Retinal pigment epithelial cell (primary cell): ENCODE data around the gene LHX2.

ENCODE experiments used
- DNase-seq: peaks from one replicate; pipeline ENCODE4 v3.0.0-alpha.2; 2010; ENCODE audit warnings: low read depth
- H3K4me3 ChIP-seq: 2 replicates; pipeline ENCODE4 v1.5.1; 2011; ENCODE audit warnings: mild to moderate bottlenecking, low read length, control low read depth, moderate library complexity
- TF ChIP-seq, protein P1 (sequence below): conservative IDR thresholded peaks from 2 replicates; pipeline ENCODE4 v1.5.1; 2011; ENCODE audit warnings: low read depth, low read length, control low read depth, inconsistent platforms

Gene LHX2

DNA sequence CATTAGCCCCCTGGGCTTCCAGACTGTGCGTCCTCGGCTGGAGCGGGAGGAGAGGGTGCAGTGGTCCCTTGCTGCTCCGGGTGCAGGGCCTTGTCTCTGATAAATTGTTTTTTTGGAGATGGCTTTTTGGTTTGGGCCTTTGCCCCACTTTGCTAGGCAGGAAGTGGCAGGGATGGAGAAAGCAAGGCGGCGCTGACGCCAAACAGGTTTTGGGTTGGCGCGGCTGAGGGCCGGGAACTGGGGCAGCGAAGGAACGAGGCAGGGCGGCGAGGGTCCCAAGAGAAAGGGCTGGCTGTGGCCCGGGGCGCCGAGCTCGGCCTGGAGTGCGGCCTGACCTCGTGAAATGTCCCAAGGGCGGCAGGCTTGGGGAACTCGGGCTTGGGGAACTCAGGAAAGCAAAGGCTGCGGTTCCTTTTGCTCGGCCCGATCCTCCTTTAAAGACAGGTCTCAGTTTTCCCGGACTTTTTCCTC lies 4.1 kb downstream of the LHX2 start:
- peak overlapping the region; percentile 97 for H3K4me3 ChIP-seq
- no peak for DNase-seq
- TF ChIP-seq, protein P1, sequence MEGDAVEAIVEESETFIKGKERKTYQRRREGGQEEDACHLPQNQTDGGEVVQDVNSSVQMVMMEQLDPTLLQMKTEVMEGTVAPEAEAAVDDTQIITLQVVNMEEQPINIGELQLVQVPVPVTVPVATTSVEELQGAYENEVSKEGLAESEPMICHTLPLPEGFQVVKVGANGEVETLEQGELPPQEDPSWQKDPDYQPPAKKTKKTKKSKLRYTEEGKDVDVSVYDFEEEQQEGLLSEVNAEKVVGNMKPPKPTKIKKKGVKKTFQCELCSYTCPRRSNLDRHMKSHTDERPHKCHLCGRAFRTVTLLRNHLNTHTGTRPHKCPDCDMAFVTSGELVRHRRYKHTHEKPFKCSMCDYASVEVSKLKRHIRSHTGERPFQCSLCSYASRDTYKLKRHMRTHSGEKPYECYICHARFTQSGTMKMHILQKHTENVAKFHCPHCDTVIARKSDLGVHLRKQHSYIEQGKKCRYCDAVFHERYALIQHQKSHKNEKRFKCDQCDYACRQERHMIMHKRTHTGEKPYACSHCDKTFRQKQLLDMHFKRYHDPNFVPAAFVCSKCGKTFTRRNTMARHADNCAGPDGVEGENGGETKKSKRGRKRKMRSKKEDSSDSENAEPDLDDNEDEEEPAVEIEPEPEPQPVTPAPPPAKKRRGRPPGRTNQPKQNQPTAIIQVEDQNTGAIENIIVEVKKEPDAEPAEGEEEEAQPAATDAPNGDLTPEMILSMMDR = no peak

DNA sequence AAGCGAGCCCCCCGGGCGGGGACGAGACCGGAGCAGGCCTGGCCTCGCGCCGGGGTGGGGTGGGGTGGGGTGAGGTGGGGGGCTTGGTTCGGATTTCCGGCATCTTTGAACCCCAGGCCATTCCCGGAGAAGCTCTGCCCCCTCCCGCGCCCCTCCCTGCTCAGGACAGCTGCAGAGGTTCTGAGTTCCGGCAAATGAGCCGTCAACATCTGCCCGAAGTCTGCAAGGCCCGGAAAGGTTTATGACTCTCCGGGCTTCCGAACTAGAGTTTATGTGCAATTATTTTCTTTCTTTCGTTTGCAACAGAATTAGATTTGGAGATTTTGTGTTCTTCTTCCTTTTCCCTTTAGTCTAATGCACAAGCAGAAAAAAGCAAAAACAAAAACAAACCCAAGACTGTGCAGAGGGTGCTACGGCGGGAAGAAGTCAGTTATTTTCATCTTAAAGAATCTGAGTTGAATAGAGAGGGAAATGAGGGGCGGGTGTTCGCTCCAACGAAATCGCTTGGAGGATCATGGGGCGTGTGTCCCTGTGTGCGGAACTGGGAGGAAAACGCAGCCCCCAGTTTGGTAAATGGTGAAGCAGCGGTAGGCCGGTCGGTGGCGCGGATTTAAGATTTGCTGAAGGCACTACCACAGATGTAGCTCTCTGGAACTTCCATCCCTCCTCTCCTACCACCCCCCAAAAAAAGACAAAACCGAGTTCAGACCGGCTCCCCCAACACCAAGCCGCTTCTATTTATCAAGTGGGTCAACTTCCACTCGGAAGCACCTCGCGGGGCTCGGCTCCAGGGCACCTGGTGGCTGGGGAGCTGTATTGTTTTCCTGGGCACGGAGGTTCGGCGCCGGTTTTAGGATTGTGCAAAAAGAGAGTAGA lies 4.8 kb downstream of the LHX2 start:
- peak overlapping the region; percentile 97 for H3K4me3 ChIP-seq
- no peak for DNase-seq
- TF ChIP-seq, protein P1 = peak; percentile 21

DNA sequence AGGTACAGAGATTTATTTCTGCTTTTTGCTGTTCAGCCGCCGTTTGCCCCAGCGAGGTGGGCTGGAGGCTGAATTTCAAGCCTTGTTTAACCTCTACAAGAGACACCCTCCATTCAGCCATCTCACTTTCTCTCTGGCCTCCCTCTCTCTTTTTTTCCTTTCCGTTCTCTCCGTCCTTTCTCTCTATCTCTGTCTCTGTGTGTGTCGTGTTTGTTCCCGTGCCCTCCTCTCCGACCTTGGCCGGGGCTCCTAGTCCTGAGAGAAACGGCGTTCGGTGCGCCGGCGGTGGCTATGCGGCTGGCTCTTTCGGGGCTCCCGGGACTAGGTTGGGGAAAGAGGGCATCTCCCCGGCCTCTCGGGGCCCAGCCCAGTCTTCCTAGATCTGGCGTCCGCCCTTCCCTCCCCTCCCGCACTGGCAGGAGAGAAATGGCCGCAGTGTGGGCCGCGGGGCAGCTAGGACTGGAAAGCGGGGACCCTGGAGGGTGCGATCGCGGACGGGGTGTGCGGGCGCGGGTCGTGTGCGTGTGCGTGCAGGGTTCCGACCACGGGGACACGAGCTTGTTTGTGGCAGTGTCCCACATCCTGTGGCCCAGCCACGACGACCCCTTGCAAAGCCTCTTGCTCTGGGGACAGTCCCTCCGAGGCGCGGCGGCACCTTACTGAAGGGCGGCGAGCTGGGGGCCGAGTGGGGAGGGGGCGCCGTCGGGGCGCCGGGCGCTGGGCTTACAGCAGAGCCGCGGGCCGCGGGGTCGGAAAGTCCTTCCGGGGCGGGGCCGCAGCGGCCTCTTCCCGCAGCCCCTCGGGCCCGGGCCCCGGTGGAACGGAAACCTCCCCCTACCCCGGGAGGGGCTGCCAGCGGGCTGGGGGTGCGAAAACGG lies 5.7 kb downstream of the LHX2 start:
- peak overlapping the region; percentile 97 for H3K4me3 ChIP-seq
- no peak for DNase-seq
- TF ChIP-seq, protein P1 = no peak

DNA sequence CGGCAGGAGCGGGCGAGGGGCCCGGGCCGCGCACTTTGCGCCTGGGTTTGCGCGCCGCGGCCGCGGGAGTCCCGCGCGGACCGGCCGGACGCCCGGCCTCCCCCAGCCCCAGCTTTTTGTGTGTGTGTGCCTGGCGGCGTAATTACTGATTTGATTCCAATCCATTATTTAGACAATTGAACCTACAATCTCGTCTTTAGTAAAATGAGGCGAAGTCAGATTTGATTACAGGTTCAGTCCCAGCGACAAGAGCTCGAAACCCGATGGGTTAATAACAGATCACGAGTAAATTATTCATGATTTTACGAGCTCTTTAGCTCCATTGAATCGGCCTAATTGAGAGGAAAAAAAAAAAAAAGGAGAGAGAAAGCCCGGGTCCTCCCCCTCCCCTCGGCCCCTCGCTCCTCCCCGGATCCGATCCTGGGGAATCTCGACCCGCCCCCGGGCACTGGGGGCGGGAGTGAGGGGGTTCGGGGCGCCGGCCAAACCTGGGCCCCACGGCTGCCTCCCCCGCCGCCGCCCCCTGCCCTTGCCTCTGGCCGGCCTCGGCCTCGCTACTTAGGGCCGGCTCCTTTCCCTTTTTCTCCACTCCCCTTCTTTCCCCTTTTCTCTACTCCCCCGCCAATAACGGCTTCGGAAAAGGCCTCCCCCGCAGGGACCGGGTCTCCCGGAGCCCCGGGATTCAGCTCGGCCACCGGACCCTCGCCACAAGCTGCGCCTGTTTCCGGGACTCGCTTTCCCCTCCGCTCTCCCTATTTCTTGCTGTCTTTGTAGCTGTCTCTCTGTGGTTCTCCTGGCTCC lies 6.6 kb downstream of the LHX2 start:
- TF ChIP-seq, protein P1 = no peak
- DNase-seq = no peak
- H3K4me3 ChIP-seq = peak overlapping the region; percentile 97

DNA sequence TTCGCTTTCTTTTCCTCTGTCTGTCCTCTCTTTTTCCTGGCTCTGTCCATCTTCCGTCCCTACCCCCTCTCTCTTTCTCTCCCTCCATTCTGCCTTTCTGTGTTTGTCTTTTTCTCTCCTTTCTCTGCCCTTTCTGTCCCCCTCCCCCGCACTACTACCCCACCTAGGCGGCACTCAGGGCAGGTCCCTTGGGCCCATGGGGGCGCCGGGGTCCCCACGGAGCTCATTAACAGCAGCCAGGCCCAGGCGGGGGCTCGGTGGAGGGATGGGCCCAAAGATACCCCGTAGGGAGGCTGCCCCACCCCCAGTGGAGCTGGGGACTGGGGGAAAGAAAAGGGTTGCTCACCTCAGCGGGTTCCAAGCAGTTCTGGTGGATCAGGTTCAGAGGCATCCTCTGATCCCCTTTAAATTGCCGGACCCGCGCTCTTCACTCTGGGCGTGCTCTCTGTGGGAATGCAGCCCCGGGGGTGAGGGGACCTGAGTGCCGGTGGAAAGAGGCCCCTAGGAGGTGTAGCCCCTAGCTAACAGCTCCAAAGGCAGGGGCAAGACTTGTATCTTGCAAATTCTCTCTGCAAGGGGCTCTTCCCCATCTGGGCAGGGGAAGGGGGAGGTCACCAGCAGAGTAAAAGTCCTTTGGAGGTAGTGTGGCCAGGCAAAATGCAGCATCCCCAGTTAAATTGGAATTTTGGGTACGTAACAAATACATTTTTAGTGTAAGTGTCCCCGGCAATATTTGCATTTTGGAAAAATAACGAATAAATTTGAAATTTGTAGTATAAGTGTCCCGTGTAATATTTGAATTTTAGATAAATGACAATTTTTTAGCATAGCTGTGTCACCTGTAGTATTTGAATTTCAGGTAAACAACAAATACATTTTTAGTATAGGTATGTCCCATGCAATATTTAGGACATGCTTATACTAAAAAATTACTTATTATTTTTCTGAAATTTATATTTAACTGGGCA lies 7.4 kb downstream of the LHX2 start:
- H3K4me3 ChIP-seq = peak overlapping the region; percentile 97
- DNase-seq = no peak
- TF ChIP-seq, protein P1 = no peak
